ENCODE measurements around the gene ARTN.

Gene ARTN
- 0.07 to 0.24 reads per million in 2 donors for total RNA-seq

- DNase-seq, result no peak
Measured at GRCh38 chr1:43933386-43934100, at the start of gene ARTN. Gene ARTN, plus strand, starts transcription at chr1:43933801. Its CDS starts 1,856 bp downstream, at chr1:43935657.

DNA sequence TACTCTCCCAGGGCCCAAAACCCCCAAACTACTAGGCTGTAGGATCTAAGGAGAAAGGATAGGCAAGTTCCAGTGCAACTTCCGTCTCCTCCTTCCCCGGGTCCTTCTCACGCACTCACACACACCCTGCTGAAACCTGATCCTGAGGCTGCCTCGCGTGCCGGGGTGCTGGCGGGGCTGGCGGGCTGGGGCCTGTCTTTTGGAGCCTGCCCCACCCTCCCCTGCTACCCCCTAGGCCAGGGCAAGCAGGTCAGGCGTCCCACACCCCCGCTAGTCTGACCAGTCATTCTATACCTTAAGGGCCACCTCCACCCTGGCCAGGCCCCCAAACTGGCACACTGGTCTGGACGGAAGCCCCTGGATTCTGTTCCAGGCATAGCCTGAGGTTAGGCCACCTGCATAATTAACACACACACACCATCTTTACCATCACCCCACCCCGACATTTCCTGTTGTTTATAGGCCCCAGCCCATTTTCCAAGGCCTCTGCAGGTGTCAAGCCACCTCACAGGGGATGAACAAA lies 48.3 kb upstream of the ARTN start:
- no peak for DNase-seq

DNA sequence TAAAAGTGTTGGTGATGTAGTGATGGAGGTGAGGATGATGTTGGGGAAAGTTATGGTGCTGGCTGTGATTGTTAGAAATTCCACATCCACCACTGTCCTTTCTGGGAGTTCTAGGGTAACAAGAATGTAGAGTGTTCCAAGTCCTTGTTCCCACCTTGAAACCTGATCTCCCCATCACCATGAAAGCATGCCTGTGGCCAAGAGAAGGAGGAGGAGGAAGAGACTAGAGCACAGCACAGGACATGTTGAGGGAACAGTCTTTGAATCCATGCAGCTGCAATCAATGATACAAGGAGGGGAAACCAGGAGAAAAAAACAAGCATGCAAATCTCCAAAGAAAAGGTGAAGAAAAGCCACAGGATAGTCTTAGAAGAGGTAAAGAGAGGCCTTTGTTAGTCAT lies 45.9 kb upstream of the ARTN start:
- DNase-seq, result no peak

GRCh38 chr1:43890815-43891214 lies 42.8 kb upstream of the ARTN start:
- no peak for DNase-seq

GRCh38 chr1:43893006-43893405 lies 40.6 kb upstream of the ARTN start:
- DNase-seq, result no peak

DNA sequence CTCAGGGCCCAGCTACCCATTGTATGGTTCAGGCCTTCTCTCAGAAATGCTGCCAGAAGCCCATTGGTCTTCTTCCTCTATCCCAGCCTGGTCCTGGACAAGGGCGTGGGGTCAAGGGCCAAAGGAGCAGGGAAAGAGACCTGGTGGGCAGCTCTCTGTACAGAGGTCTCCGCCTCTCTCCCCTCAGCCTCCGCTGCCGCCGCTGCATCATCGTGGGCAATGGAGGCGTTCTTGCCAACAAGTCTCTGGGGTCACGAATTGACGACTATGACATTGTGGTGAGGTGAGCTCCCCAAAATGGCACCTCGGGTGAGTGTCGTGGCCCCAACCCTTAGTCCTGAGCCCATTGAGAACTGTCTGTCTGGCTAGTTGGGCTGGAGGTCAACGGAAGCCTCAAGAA lies 34.6 kb upstream of the ARTN start:
- DNase-seq, result no peak

DNA sequence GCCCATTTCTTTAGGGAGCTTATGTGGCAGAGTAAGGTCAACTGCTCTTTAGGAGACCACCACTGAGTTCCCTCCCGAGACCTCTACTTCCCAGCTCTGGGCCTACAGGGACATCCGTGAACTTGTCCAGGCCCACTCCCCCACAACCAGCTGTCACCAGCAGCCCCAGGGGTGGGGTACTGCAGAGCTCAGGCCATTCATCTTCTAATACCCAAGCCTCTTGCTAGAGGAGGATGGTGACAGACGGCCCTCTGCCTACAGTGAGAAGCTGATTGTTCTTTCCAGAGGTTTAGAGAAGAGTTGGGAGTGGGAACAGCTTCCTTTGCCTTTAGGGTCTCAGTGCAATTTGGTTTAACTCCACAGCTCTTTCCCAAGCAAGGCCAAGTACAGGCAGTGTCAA lies 33.2 kb upstream of the ARTN start:
- DNase-seq, result no peak

DNA sequence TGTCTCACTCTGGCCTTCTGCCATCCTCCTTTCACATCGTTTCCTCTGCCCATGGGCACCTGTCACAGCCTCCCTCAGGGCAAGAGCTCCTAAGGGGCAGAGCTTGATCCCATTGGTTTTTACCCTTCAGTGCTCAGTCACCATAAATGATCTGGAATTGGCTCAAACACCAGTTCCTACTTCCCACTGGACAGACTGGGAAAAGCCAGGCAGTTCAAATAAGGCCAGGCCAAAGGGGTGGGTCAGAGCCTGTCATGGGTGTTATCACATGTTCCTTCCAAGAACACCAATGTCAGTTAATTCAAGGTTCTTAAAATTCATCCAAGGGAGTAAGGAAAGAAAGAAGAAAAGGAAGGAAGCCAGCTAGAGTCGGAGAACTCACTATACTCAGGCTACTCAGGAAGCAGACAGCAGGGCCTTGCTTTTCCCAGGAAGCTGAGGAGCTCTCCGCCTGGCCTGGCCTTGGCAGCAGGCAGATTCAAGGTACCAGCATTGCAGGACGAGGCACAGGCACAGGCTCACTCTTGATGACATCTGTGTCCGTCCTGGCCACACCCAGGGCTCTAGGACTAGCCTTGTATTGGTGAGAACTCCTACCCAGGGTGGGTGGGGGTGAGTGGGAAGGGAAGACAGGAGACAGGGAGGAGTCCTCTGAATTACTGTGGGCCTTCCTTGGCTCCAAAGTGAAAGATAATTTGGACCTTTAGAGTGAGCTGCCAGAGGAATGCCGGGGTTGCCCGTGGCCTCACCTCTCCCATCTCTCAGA lies 32.2 kb upstream of the ARTN start:
- DNase-seq, result no peak

GRCh38 chr1:43902058-43902831 lies 31.4 kb upstream of the ARTN start:
- no peak for DNase-seq

DNA sequence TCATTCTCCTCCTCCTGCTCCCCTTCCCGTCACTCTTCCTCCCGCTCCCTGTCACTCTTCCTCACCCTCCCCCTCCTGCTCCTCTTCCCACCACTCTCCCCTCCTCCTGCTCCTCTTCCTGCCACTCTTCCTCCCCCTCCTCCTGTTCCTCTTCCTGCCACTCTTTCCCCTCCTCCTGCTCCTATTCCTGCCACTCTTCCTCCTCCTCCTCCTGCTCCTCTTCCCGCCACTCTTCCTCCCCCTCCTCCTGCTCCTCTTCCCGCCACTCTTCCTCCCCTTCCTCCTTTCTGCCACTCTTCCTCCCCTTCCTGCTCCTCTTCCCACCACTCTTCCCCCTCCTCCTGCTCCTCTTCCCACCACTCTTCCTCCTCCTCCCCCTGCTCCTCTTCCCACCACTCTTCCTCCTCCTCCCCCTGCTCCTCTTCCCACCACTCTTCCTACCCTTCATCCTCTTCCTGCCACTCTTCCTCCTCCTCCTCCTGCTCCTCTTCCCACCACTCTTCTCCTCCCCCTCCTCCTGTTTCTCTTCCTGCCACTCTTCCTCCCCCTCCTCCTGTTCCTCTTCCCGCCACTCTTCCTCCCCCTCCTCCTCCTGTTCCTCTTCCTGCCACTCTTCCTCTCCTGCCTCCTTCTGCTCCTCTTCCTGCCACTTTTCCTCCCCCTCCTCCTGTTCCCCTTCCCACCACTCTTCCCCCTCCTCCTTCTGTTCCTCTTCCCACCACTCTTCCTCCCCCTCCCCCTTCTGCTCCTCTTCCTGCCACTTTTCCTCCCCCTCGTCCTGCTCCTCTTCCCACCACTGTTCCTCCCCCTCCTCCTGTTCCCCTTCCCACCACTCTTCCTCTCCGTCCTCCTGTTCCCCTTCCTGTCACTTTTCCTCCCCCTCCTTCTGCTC lies 28.7 kb upstream of the ARTN start:
- no peak for DNase-seq

- DNase-seq, result no peak
Measured at GRCh38 chr1:43908226-43908625, 25.4 kb upstream of the ARTN start.

- DNase-seq, result no peak
Measured at GRCh38 chr1:43908858-43909257, 24.7 kb upstream of the ARTN start.

GRCh38 chr1:43910343-43910742 lies 23.3 kb upstream of the ARTN start:
- DNase-seq, result no peak

GRCh38 chr1:43912607-43913006 lies 21.0 kb upstream of the ARTN start:
- DNase-seq, result no peak

DNA sequence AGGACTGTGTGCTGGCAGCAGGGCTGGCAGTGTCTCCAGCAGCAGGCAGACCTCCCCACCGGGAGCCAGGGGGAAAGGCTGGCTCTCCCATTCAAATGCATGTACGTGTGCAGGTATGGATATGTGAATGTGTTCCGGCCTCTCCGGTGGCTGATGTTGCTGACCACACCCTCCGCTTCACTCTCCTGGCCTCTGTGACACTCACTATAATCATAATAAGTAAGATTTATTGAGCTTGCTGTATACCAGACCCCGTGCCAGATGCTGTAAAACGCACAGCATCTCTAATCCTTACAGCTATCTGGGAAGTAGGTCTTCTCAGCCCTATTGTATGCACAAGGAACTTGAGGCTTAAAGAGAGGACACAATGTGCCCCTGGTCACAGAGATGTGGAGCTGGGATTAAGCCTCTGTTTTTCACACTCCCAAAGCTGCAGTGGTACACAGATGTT lies 20.5 kb upstream of the ARTN start:
- no peak for DNase-seq

- no peak for DNase-seq
Measured at GRCh38 chr1:43913666-43914360, 19.8 kb upstream of the ARTN start.

DNA sequence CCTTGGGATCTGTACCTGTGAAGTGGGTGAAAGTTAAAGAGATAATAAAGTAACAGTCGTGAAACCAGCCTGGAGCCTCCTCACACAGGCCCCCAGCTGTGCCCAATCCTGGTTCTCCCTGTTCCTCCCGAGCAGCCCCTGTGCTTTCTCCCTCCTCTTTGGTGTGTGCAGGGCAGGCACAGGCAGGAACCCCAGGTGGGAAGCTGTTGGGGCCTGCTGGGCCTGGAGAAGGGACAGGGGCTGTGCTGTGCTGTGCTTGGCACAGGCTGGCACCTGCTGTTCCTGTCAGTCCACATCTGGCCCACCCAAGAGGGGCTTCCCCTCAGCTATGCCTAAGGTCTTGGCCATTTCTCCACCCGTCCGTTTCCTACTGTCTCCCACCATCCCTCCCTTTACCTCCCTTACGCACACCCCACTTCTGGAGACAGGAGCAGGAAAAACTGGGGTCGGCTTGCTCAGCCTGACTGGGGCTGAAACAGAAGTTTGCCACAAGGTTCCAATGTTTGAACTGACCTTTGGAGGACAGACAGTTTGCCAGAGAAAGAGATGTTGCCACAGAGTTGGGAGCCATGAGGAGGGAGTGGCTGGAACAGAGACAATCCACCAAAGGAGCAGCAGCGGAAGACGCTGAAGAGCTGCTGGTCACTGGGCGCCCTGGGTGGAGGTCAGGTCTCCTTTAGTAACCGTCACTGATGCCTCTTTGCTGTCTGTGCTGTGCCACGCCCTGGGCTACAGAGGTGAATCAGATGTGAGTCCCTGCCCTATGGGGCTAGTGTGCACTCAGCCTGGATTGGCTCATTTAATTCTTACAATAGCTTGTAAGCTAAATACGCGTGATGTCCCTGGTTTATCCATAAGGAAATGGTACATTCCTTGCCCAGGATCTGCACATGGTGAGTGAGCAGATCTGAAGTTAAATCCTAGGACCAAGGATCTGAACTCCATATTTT lies 18.8 kb upstream of the ARTN start:
- DNase-seq, result no peak

- DNase-seq, result no peak
Measured at GRCh38 chr1:43919906-43920305, 13.7 kb upstream of the ARTN start.

GRCh38 chr1:43921022-43921421 lies 12.6 kb upstream of the ARTN start:
- DNase-seq, result no peak

DNA sequence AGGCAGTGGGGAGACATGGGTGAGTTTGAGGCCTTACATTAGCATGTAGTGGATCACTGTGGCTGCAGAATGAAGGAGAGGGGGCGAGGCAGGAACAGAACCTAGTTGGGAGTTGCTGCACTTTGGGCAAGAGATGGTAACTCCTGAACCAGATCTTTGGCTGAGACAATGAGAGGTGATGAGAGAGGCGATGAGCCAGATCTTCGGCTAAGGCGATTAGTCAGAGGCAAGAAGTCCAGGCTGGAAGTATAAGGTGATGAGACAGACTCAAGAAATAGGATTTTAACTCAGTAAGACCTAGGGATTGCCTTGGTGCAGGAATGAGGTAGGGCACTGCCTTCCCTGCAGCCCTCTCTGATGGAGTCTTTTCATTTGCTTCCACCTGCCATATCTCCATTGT lies 9.1 kb upstream of the ARTN start:
- DNase-seq, result no peak

Measured in T-helper 9 cell (primary cell).